HG03060 (cell line): ENCODE measurements around the gene LTBP2.
"Not testable (repeated sequence)": the region's sequence is repeated elsewhere in the genome, so short reads cannot be mapped to it uniquely, and the experiment has no call there.

Experiments
- ATAC-seq: cut with Tn5 transposase; IDR thresholded peaks from one replicate; pipeline ENCODE4 v1.9.1; 2021; ENCODE audit warnings: low read depth, moderate number of reproducible peaks; ENCODE audit not compliant: unreplicated experiment

LTBP2 gene

DNA sequence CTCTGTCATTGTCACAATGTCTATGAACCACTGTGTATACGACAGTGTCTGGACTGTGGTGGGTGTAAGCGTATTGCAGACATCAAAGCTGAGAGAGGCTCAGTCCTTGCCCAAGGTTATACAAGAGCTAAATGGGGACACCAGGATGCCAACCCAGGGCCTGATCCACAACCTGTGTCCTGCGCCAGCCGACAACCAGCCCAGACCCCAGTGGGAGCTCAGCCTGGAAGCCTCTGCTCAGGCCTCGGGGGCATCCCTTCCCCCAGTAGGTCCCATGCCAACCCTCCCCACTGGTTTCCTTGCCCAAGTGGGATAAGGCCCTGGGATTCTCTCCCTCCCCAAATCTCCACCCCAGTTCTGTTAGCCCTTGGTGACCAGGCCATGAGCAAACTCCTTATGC is 54.3 kb downstream of the LTBP2 start:
- ATAC-seq = no peak

DNA sequence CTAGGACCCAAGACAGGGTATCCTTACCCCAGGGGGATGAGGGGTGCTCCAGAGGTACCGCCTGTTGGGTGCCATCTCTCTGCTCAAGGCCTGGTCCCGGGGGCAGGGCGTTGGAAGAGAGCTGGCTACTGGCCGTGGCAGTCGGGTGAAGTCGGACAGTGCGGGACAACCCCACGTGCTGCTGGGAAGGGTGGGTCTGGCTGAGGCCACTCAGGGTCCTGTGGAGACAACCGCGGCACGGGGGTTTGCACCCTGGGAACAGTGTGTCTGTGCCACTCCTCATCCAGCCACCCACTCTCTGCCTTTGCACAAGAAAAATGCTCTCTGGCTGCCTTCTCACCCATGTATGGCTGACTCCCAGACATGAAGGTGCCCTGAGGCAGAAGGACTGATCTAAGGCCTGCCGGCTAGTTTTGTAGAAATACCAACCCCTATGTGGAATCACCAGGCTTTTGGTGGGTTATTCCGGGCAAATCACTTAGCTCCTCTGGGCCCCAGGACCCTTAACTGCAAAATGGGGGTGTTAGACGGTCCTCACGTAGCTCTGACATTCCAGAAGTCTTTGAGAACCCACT is 56.5 kb downstream of the LTBP2 start:
- ATAC-seq = no peak

DNA sequence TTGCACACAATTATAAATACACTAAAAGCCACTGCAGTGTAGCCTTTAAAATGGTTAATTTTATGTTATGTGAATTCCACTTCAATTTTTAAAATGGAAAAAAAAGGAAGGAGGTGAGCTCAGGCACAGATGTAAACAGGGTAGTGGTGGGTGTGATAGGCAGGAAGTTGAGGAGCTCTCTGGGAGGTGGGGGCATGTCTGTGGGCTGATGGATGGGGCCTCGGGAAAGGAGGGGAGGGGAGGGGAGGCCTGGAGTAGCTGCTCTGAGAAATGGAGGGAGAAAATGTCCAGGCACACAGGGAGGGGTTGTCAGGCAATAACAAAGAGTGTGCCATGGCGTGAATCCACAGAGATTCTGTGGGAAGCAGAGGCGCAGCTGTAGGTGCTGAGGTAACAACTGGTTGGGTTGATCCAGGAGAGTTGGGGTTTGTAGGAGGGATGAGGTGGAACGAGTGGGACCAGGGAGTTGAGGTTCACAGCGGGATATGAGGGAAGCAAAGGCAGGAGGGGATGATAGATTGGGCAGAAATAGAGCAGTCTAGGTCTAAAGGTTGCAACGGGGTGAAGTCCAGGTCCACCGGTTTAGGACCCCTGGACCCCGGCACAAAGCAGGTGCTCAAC is 57.2 kb downstream of the LTBP2 start:
- no peak for ATAC-seq

DNA sequence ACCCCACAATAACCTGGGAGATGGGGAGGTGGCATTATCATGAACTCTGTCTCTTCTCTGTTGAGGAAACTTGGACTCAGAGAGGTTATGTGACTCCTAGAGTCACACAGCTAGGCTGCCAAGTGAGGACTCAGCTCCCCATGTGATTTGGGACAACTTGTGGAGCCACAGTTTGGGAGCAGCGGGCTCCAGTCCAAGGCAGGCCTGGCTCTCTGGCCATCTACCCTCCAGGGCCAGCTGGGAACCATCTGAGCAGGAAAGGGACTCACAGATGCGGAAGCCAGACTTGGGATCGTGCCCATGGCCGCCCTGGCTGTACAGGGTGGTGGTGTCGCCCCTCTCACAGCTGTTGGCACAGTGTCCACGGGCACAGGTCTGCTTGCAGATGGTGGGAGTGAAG is 59.4 kb downstream of the LTBP2 start:
- no peak for ATAC-seq

DNA sequence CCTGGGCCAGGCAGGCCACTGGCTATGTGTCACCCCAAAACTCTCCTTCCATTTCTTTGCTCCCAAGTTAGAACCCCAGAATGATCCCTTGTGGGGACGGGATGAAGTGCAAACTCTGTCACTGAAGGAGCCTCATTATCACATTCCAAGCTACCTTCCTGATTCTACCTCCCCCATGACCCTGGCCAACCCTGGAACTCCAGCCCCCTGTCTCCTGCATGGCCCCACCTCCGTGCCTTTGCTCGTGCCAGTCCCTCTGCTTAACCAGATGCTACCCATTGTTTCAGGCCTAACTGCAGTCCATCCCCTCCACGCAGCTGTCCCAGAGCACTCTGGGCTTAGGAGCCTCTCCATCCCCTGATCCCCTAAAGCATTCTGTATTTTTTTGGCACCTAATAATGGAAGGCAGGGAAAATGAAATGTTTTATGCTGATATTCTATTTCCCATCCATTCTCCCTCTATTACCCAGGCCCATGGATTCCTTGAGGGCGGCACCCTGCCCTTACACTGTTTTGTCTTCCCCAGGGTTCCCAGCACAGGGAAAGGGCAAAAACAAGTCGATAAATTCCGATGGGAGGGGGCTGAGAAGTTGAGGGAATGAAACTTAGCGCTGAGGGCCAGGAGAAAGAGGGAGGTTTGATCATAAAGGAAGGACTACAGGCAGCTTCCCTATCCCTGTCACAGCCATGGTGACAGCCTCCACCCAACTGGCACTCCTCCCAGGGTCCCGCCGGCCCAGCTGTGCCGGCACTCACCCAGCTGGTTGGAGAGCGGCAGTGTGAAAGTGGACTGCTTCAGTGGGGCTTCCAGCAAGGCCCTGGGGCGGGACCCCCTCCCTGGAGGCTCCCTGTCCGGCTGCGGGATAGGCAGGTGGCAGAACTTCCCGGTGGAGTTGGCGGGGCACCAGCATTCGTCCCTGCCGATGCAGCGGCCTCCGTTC is 60.3 kb downstream of the LTBP2 start:
- no peak for ATAC-seq

DNA sequence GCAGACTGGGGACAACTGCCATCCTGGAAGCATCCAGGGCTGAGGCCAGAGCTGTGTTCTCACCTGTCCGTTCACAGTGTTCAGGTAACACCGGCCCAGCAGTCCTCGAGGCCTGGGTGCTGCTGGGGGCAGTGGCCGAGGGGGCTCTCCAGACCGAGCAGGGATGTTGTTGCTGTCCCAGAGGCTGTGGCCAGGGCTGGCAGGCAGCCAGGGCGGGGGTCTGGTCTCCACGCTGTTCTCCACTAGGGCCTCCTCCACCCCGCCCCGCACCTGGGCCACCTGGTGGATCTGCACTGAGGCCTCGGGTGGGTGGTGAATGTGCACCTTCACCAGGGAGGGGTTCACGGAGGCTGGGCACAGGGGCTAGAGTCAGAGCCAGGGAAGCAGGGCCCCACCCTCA is 61.0 kb downstream of the LTBP2 start:
- no peak for ATAC-seq

DNA sequence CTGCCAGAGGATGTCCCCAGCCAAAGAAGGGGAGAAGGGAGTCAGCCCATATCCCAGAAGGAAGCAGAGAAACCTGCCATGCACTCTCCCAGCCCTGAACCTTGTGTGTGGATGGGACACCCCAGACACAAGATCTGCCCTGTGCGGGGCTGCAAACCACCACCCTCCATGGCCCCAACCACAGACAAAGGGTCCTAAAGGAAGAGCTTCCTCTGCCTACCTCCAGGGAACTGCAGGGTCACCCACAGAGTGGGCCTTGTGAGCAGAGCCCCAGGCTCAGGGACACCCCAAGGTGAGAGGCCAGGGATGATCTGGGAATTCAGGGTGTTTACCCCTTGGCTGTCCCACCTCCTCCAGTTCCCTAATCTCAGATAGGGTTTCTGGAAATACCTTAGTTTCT is 62.0 kb downstream of the LTBP2 start:
- ATAC-seq = no peak

DNA sequence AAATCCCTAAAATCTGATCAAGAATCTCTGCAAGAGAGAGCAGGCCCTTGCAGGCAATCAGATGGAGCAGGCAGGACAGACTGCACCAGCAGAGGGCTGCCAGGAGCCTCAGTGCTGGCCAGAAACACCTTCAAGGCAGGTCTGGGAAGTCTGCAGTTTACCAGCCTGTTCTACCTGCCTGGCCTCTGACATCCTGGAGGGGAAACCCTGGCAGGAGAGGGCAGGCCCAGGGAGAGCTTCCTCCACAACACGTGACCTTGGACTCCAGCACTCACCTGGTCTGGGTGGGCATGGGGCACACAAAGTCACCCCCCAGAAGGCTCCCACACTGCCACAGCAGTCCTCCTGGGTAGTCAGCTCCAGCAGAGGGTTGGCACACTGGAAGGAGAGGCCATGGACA is 62.4 kb downstream of the LTBP2 start:
- ATAC-seq = no peak

DNA sequence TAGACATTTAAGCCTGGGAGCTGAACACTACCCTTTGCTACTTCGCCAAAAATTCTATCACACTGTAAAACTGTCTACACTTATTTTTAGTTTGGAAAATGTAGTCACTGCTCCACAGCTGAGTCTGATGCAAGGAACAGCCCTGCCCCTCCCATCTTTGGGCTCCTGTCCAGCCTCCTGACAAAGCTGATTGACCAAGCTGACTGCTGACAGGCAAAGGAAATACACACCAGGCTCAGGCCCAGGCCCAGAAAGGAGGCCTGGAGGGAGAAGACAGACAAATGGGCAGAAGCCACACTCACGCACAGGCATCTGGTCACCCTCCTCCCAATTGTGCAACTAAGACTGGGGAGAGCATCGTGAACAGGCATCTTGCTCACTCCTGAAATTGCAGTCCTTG is 63.2 kb downstream of the LTBP2 start:
- ATAC-seq = no peak

DNA sequence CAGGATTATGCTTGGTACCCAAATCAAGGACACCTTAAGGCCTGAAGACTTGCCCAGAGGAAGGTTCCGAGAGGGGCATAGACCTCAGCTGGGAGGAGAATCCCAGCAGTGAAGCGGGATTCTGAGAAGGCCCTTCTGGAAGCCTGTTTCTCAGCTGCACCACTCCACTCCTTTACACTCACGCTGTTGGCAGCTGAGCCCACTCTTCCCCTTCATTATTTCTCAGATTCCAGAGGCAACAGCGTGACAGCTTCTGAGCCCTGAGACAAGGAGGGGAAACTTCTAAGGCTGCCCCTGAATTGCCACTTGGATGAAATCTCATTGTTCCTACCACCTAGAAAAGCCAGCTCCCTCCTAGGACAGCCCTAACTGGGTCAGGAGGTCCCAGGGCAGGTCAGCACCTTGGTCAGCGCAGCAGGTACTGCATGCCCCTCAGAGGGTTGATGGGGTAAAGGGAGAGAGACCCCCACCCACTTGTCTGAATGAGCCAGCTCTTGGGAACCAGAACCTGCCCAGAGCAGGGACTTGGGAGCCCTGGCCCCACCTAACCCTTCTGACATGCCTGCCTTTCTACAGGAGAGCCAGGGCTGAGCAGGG is 64.6 kb downstream of the LTBP2 start:
- ATAC-seq = no peak

DNA sequence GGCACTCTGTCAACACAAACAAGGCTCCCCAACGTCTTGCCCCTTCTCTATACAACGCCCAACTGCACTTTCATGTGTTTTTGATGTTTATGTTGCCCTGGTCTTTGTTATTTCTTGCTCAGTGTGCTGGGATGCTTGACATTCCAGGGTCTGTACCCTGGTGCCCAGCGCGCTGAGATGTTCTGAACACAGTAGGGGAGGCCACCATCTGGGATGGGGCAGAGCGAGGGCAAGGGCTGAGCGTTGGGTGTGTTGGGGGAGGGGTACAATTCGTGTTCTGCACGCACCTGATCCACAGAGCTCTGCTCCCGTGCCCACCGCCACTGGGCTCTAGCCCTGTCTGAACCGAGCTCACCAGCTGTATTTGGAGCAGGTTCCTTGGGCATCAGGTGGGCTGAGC is 65.6 kb downstream of the LTBP2 start:
- no peak for ATAC-seq

DNA sequence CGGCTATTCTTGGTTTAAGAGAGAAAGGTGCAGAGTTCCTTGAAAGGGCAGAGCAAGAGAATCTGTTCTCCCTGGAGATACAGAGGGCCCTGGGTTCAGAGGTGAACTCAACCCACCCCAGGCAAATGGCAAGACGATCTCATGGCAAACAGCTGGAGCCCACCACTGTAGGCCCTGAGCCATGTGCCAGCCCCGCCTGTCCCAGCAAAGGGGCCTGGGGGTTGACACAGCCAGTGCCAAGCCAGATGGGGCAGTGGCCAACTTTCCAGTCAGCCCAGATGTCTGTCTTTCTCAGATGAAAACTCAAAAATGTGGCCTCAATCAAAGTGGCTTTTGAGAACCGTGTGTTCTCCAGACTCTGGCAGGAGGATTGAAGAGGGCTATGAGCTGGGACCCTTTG is 66.7 kb downstream of the LTBP2 start:
- no peak for ATAC-seq

DNA sequence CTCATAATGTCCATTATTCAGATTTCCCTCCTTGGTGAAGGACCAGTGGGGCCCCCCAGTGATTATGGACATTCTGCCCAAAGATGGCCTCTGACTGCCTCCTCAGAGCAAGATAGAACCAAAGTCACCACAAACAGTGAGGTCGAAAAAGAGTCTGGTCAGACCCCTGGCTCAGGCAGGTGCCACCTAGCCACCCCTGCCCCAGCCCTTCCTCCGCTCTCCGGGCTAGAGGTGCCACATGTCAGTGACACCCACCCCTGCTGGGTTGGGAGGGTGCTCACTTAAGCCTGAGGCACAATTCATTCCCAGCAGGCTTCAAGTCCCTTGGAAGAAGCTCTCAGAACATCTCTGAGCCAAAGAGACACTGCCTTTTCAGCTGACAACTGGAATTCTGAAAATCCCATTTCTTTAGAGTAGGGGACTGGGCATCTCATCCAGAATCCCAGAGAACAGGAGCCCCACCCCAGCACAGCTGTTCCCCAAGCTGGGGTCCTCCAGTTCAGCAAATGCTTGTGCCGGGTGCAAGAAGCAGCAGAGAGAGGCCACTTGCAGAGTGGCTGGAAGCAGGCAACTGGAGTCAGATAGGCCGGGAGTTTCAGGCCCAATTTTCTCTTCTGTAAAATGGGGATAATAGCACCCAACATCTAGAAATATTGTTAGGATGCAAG is 68.1 kb downstream of the LTBP2 start:
- no peak for ATAC-seq

DNA sequence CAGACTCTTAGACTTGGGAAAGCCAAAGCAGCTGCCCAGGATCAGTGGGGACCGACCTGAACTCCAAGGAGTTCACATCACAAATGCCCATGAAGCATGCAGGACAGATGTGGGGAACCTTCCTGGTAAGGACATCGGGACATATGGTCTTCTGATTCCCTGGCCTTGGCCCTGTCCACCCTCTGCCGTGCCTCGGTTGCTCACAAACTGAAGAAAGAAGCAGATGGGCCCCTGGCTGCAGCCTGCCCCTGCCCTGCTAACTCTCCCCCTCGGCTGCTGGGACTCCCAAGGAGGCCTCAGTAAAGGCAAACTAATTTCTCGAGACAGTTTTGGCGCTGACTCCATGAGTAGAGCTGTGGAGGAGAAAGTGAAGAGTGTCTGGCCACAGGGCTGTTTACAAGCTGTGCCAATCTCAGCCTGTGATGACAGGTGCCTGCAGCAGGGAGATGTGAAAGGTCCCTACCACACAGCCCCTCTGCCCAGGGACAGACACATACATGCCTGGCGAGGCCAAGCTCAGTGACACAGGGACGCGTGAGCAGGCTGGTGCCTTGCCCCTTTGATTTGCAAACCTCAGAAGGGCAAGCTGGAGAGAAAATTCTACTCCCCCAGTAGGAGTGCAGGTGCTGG is 69.9 kb downstream of the LTBP2 start:
- no peak for ATAC-seq

DNA sequence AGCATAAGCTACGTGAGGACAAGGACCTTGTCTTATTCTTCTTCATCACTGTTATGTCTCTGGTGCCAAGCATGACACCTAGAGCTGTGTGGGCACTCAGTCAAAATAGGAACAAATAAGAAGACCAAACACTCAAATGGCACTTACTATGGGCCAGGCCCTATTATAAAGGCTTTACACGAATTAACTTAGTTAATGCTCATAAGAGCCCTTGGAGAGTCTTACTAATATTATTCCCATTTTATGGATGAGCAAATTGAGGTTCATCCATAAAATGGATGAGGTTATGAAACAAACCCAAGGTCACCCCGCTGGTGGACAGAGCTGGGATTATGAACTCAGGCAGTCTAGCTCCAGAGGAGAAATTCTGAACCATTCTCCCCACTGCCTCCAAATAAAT is 70.8 kb downstream of the LTBP2 start:
- ATAC-seq = no peak

DNA sequence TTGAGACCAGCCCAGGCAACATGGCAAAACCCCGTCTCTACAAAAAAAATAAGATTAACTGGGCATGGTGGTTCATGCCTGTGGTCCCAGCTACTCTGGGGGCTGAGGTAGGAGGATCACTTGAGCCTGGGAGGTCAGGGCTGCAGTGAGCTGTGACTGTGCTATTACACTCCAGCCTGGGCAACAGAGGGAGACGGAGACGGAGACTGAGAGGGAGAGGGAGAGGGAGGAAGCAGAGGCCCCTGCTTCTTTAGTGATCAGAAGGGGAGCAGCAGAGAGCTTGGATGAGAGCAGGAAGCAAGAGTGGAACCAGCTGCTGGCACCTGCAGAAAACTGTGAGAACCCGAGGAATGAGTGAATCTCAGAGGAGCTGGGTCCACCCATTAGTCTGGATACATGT is 72.5 kb downstream of the LTBP2 start:
- ATAC-seq = no peak

DNA sequence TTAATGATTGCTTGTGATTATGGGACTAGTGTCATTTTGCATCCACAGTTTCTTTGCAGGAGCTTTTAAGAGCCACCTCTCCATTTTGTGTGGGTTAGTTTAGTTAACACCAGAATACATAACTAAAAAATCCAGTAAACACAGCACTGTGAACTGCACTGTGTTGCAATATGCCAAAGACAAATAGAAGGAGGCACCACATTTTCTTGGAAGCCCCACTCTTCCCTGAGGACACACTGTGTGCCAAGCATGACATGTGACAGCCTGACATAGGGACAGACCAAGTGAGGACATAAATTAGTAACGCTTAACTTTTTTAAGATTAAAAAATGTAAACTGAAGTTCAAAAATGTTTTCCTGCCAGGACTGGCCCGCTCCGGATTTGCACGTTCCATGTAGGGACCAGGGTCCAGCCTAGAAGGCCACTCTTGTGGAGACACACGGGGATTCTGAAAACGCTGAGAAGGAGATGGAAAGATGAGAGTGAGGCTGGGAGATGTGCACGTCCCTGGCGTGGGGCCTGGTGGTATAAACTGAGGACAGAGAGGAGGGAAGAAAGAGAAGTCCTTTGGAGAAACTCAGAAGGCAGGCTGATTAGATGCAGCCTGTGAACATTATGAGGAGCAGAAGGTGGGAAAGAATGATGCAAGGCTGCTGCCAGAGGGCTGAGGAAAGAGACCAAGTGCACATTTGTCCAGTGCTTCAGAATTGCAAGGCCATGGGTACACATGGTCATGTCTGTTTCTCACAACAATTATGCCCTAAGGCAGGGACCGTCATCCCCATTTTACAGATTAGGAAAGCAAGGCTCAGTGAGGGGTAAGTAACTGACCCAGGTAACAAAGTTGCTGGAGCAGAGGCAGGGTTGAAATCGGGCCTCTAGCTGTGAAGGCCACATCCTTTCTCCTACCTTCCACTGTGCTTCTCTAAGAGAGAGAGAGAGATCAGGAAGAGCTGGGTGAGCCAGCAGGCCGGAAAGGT is 73.3 kb downstream of the LTBP2 start:
- no peak for ATAC-seq

DNA sequence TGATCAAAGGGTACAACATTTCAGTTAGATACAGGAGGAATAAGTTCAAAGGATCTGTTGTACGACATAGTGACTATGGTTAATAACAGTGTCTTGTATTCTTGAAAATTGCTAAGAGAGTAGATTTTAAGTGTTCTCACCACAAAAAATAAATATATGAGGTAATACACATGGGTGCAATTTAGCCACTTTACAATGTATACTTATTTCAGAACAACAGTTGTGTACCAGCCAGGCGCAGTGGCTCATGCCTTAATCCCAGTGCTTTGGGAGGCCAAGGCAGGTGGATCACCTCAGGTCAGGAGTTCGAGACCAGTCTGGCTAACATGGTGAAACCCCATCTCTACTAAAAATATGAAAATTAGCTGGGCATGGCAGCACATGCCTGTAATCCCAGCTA is 75.7 kb downstream of the LTBP2 start:
- not testable (repeated sequence) for ATAC-seq

DNA sequence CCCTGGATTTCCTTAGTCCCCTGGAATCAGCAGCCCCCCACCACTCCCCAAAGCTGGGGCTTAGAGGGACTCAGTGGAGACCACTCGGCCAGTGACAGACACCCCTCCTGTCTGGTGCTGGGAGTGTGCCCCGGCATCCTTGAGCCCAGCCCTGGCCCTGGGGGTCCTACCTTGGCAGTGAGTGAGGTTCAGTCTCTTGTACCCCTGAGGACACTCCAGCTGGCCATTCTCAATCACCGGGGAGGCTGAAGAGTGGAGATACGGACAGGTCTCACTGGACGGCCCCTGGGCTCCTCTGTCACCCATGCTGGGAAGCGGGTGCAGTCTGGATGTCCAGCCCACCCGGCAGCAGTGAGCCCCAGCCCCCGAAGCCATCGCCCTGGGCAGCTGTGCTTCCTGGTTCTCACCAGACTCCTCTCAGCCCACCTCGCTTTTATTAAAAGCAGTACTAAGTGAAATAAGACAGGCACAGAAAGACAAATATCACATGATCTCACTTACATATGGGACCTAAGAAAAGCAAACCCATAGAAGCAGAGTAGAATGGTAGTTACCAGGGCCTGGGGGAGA is 76.2 kb downstream of the LTBP2 start:
- ATAC-seq = no peak
